SU-DHL-6 (cell line): Measurements from ENCODE around the gene ZNF423.

Experiments
- H2AFZ ChIP-seq: fragments of 200-600 bp; sonication (generic); 2 replicates; pipeline ENCODE4 v1.6.1; 2014; ENCODE audit warnings: low read depth, mild to moderate bottlenecking, moderate library complexity, mixed read lengths, antibody characterized with exemption, low read length; ENCODE audit not compliant: severe bottlenecking
- H3F3A ChIP-seq: fragments of 200-600 bp; shearing (Covaris generic); 2 replicates; pipeline ENCODE4 v1.6.0; 2016; ENCODE audit warnings: antibody characterized with exemption, mild to moderate bottlenecking; ENCODE audit not compliant: insufficient read depth
- H3K27ac ChIP-seq: fragments of 200-600 bp; sonication (generic); 2 replicates; pipeline ENCODE4 v1.5.1; 2016; ENCODE audit warnings: low read depth, mild to moderate bottlenecking, low read length, moderate library complexity, mixed read lengths
- H3K27me3 ChIP-seq: fragments of 200-600 bp; sonication (generic), shearing (Covaris generic); 2 replicates; pipeline ENCODE4 v1.6.0; 2014; ENCODE audit warnings: mild to moderate bottlenecking, low read length
- H3K36me3 ChIP-seq: fragments of 200-600 bp; sonication (generic); 2 replicates; pipeline ENCODE4 v1.6.1; 2014; ENCODE audit warnings: mild to moderate bottlenecking, low read length, mixed read lengths
- H3K4me2 ChIP-seq: fragments of 300-600, 200-600 bp; shearing (Covaris generic), sonication (generic); 2 replicates; pipeline ENCODE4 v1.6.0; 2014; ENCODE audit warnings: low read length, low read depth, mild to moderate bottlenecking; ENCODE audit not compliant: poor library complexity, severe bottlenecking
- H3K4me3 ChIP-seq: fragments of 200-600 bp; sonication (generic); 2 replicates; pipeline ENCODE4 v1.5.1; 2014; ENCODE audit warnings: antibody characterized with exemption, low read length, mild to moderate bottlenecking, mixed read lengths; ENCODE audit not compliant: insufficient read depth, poor library complexity, severe bottlenecking
- H3K79me2 ChIP-seq: fragments of 200-600 bp; sonication (generic); 2 replicates; pipeline ENCODE4 v1.6.1; 2014; ENCODE audit warnings: mild to moderate bottlenecking, low read length, moderate library complexity; ENCODE audit not compliant: insufficient read depth
- H3K9ac ChIP-seq: fragments of 200-600 bp; sonication (generic); 2 replicates; pipeline ENCODE4 v1.7.0; 2014; ENCODE audit warnings: mild to moderate bottlenecking, low read length
- H3K9me2 ChIP-seq: fragments of 200-600 bp; sonication (generic); replicated peaks from 2 replicates; pipeline ENCODE4 v1.6.1; 2014; ENCODE audit warnings: low read length; ENCODE audit not compliant: insufficient read depth
- H3K9me3 ChIP-seq: fragments of 200-600 bp; sonication (generic); 2 replicates; pipeline ENCODE4 v1.6.1; 2014; ENCODE audit warnings: low read length, mixed read lengths; ENCODE audit not compliant: insufficient read depth
- H4K20me1 ChIP-seq: fragments of 200-600 bp; sonication (generic); 2 replicates; pipeline ENCODE4 v1.6.1; 2014; ENCODE audit warnings: low read depth, mild to moderate bottlenecking, antibody characterized with exemption, low read length, moderate library complexity, mixed read lengths
- CTCF ChIP-seq: fragments of 200-600 bp; sonication (generic); IDR thresholded peaks from one replicate; pipeline ENCODE4 v1.5.1; 2017; ENCODE audit warnings: antibody characterized with exemption, mild to moderate bottlenecking, low read length, moderate library complexity; ENCODE audit not compliant: insufficient read depth, poor library complexity, severe bottlenecking
- EZH2phosphoT487 ChIP-seq: fragments of 200-600 bp; sonication (generic), shearing (Covaris generic); conservative IDR thresholded peaks from 2 replicates; pipeline ENCODE4 v1.6.1; 2018; ENCODE audit warnings: mild to moderate bottlenecking, antibody characterized with exemption, low read length, moderate library complexity, mixed read lengths

The ZNF423 gene

GRCh38 chr16:49524216-49524946, 331.5 kb downstream of the ZNF423 start:
- H3F3A ChIP-seq, result no peaks in the 10 kb centered on the region
- H3K27me3 ChIP-seq, result no peaks in the 10 kb centered on the region
- H2AFZ ChIP-seq, result no peak overlapping the region
- H3K9ac ChIP-seq, result no peak overlapping the region
- H3K9me3 ChIP-seq, result no peaks in the 10 kb centered on the region
- no peak overlapping the region for H3K27ac ChIP-seq
- H3K9me2 ChIP-seq, result no peaks in the 10 kb centered on the region
- H3K79me2 ChIP-seq, result no peaks in the 10 kb centered on the region
- TF ChIP-seq CTCF, result no peak
- no peak for TF ChIP-seq EZH2phosphoT487
- H4K20me1 ChIP-seq, result no peaks in the 10 kb centered on the region
- H3K4me3 ChIP-seq, result no peak overlapping the region
- no peak overlapping the region for H3K4me2 ChIP-seq
- H3K36me3 ChIP-seq, result no peaks in the 10 kb centered on the region

GRCh38 chr16:49523435-49524159, 332.3 kb downstream of the ZNF423 start:
- Histone ChIP-seq H3K9me3 (no peaks in the 10 kb centered on the region), H3K27ac (no peak overlapping the region), H3K9ac (no peak overlapping the region), H3K27me3 (no peaks in the 10 kb centered on the region), H2AFZ (no peak overlapping the region), H3K36me3 (no peaks in the 10 kb centered on the region), H4K20me1 (no peaks in the 10 kb centered on the region), H3K9me2 (no peaks in the 10 kb centered on the region), H3F3A (no peaks in the 10 kb centered on the region), H3K4me3 (no peak overlapping the region), H3K4me2 (no peak overlapping the region), H3K79me2 (no peaks in the 10 kb centered on the region)
- TF ChIP-seq EZH2phosphoT487, result no peak
- no peak for TF ChIP-seq CTCF

GRCh38 chr16:49521734-49522325, 334.1 kb downstream of the ZNF423 start:
- H3K4me2 ChIP-seq, result no peak overlapping the region
- no peaks in the 10 kb centered on the region for H3K27me3 ChIP-seq
- no peaks in the 10 kb centered on the region for H3K9me2 ChIP-seq
- no peaks in the 10 kb centered on the region for H4K20me1 ChIP-seq
- no peaks in the 10 kb centered on the region for H3K36me3 ChIP-seq
- H3K79me2 ChIP-seq, result no peaks in the 10 kb centered on the region
- no peak overlapping the region for H3K27ac ChIP-seq
- H3K4me3 ChIP-seq, result no peak overlapping the region
- H3K9me3 ChIP-seq, result no peaks in the 10 kb centered on the region
- no peaks in the 10 kb centered on the region for H3F3A ChIP-seq
- no peak for TF ChIP-seq EZH2phosphoT487
- no peak for TF ChIP-seq CTCF
- no peak overlapping the region for H3K9ac ChIP-seq
- no peak overlapping the region for H2AFZ ChIP-seq
